Neural progenitor cell (in vitro differentiated cells): Measurements from ENCODE around the gene FNDC4. TPM values are rescaled to one million over a fixed set of nuclear protein-coding genes. Genes with fewer than 3 reads are reported as not detected.

ENCODE experiments used
- DNase-seq: peaks from one replicate; pipeline ENCODE4 v3.0.0-alpha.2; 2016; ENCODE audit warnings: low spot score
- H2AFZ ChIP-seq: fragments of 200-600 bp; sonication (generic); replicated peaks from 2 replicates; pipeline ENCODE4 v1.6.1; 2016; ENCODE audit warnings: antibody characterized with exemption
- H3F3A ChIP-seq: fragments of 200-600 bp; sonication (generic); 2 replicates; pipeline ENCODE4 v1.6.1; 2016; ENCODE audit warnings: antibody characterized with exemption, low read depth
- H3K27ac ChIP-seq: fragments of 200-600 bp; sonication (generic); 2 replicates; pipeline ENCODE4 v1.5.1; 2016; ENCODE audit warnings: mild to moderate bottlenecking
- H3K27me3 ChIP-seq: fragments of 200-600 bp; sonication (generic); 2 replicates; pipeline ENCODE4 v1.6.1; 2016; ENCODE audit warnings: mild to moderate bottlenecking, moderate library complexity
- H3K36me3 ChIP-seq: fragments of 200-600 bp; sonication (generic); 2 replicates; pipeline ENCODE4 v1.5.1; 2016
- H3K4me1 ChIP-seq: fragments of 200-600 bp; sonication (generic); 2 replicates; pipeline ENCODE4 v1.6.1; 2016; ENCODE audit warnings: mixed run types
- H3K4me2 ChIP-seq: fragments of 200-600 bp; sonication (generic); 2 replicates; pipeline ENCODE4 v1.6.1; 2016
- H3K4me3 ChIP-seq: fragments of 200-600 bp; sonication (generic); 2 replicates; pipeline ENCODE4 v1.5.1; 2016
- H3K79me2 ChIP-seq: fragments of 200-600 bp; sonication (generic); 2 replicates; pipeline ENCODE4 v1.6.1; 2016; ENCODE audit warnings: low read depth
- H3K9ac ChIP-seq: fragments of 200-600 bp; sonication (generic); 2 replicates; pipeline ENCODE4 v1.6.1; 2016
- H3K9me3 ChIP-seq: fragments of 200-600 bp; sonication (generic); 2 replicates; pipeline ENCODE4 v1.5.1; 2016; ENCODE audit warnings: low read depth
- H4K20me1 ChIP-seq: fragments of 200-600 bp; sonication (generic); 2 replicates; pipeline ENCODE4 v1.6.1; 2016; ENCODE audit warnings: low read depth
- H3K27ac Mint-ChIP-seq: 3 replicates; pipeline ENCODE4 v1.8.0; 2021; ENCODE audit warnings: mixed read lengths
- H3K27me3 Mint-ChIP-seq: 2 replicates; pipeline ENCODE4 v1.8.0; 2022; ENCODE audit warnings: low read depth, mild to moderate bottlenecking, inconsistent platforms, moderate library complexity, mixed read lengths; ENCODE audit not compliant: insufficient read depth
- H3K36me3 Mint-ChIP-seq: 3 replicates; pipeline ENCODE4 v1.8.0; 2021; ENCODE audit warnings: mixed read lengths
- H3K4me1 Mint-ChIP-seq: 3 replicates; pipeline ENCODE4 v1.8.0; 2021; ENCODE audit warnings: mixed read lengths
- H3K4me3 Mint-ChIP-seq: 3 replicates; pipeline ENCODE4 v1.8.0; 2021; ENCODE audit warnings: mild to moderate bottlenecking, moderate library complexity, mixed read lengths
- H3K9me3 Mint-ChIP-seq: 3 replicates; pipeline ENCODE4 v1.8.0; 2020; ENCODE audit warnings: mixed read lengths
- CTCF ChIP-seq: fragments of 200-600 bp; sonication (generic); IDR thresholded peaks from 2 replicates; pipeline ENCODE4 v1.5.1; 2017; ENCODE audit warnings: antibody characterized with exemption, mild to moderate bottlenecking
- EZH2 ChIP-seq: fragments of 200-600 bp; sonication (generic); IDR thresholded peaks from 2 replicates; pipeline ENCODE4 v1.6.1; 2017; ENCODE audit warnings: antibody characterized with exemption, mild to moderate bottlenecking, moderate library complexity
- EZH2phosphoT487 ChIP-seq: fragments of 200-600 bp; sonication (generic); IDR thresholded peaks from 2 replicates; pipeline ENCODE4 v1.6.1; 2017; ENCODE audit warnings: antibody characterized with exemption
- total RNA-seq: library from RNA; depleted of rRNA; stranded (reverse); fragments of >200 nt; gene quantifications from 2 replicates; pipeline ENCODE4 v1.2.3, GENCODE V29; 2015; ENCODE audit warnings: low replicate concordance

FNDC4 gene
- total RNA-seq, 1 donor from 2014 or later = 6.2 TPM

DNA sequence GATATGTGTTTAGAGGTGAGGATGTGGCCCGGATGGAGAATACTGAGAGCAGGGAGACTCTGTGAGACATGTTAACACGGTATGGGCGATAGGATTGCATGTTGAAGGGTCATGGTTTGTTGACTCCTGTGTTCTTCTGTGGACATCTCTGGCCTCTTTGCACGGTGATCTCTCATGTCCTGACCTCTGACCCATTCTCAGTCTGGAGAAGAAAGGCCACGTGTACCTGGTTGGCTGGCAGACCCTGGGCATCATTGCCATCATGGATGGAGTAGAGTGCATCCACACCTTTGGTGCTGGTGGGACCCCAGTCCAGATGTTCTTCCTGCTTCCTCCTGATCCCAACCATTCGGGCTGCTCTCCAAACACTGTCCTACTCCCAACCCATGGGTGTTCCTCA lies 11.6 kb upstream of the FNDC4 start:
- H3K9me3 Mint-ChIP-seq = no peaks in the 10 kb centered on the region
- Histone ChIP-seq H3F3A (no peaks in the 10 kb centered on the region), H3K4me1 (no peaks in the 10 kb centered on the region), H3K27ac (no peak overlapping the region), H3K4me2 (no peak overlapping the region), H4K20me1 (no peaks in the 10 kb centered on the region), H3K9me3 (no peaks in the 10 kb centered on the region), H3K27me3 (no peaks in the 10 kb centered on the region), H3K4me3 (no peak overlapping the region), H2AFZ (no peak overlapping the region), H3K79me2 (no peaks in the 10 kb centered on the region), H3K36me3 (no peaks in the 10 kb centered on the region), H3K9ac (no peak overlapping the region)
- no peak for TF ChIP-seq CTCF
- TF ChIP-seq EZH2 = no peak
- TF ChIP-seq EZH2phosphoT487 = no peak
- DNase-seq = no peak
- H3K4me3 Mint-ChIP-seq = no peak overlapping the region
- H3K4me1 Mint-ChIP-seq = peaks cover 4% of the 10 kb centered on the region
- H3K27me3 Mint-ChIP-seq = peaks cover 2% of the 10 kb centered on the region
- H3K27ac Mint-ChIP-seq = no peak overlapping the region
- H3K36me3 Mint-ChIP-seq = no peaks in the 10 kb centered on the region

GRCh38 chr2:27502142-27502541 lies 7.1 kb upstream of the FNDC4 start:
- Histone ChIP-seq H3K79me2 (no peaks in the 10 kb centered on the region), H2AFZ (no peak overlapping the region), H3K27ac (no peak overlapping the region), H3K9ac (no peak overlapping the region), H3K4me2 (no peak overlapping the region), H3K9me3 (no peaks in the 10 kb centered on the region), H4K20me1 (no peaks in the 10 kb centered on the region), H3K36me3 (no peaks in the 10 kb centered on the region), H3K4me3 (no peak overlapping the region), H3F3A (no peaks in the 10 kb centered on the region), H3K27me3 (peaks cover 19% of the 10 kb centered on the region), H3K4me1 (no peaks in the 10 kb centered on the region)
- Mint-ChIP-seq H3K27ac (no peak overlapping the region), H3K9me3 (no peaks in the 10 kb centered on the region), H3K4me3 (no peak overlapping the region), H3K4me1 (peaks cover 4% of the 10 kb centered on the region), H3K27me3 (peaks cover 14% of the 10 kb centered on the region), H3K36me3 (no peaks in the 10 kb centered on the region)
- no peak for TF ChIP-seq EZH2
- TF ChIP-seq CTCF = no peak
- DNase-seq = no peak

DNA sequence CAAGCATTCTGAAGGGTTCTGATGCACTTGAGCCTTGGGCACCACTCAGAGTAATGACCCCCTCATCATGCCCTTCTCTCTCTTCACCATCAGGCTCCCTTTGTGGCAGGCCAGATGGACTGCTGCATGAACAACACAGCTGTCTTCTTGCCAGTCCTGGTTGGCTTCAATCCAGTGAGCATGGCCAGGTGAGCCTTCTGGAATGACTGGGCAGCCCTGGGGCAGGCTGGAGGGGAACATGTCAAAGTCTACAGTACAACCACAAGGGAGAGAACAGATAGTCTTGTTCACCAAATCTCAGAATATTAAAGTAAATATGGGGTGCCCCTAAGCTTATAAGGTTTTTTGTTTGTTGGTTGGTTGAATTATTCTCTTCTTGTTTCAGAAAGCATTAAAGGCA lies 6.0 kb upstream of the FNDC4 start:
- Mint-ChIP-seq H3K27me3 (peaks cover 24% of the 10 kb centered on the region), H3K36me3 (no peaks in the 10 kb centered on the region), H3K4me1 (peaks cover 4% of the 10 kb centered on the region), H3K4me3 (no peak overlapping the region), H3K9me3 (no peaks in the 10 kb centered on the region), H3K27ac (no peak overlapping the region)
- TF ChIP-seq CTCF (no peak), EZH2 (no peak)
- Histone ChIP-seq H3K27ac (no peak overlapping the region), H3K9me3 (no peaks in the 10 kb centered on the region), H3K9ac (no peak overlapping the region), H3K4me2 (no peak overlapping the region), H4K20me1 (no peaks in the 10 kb centered on the region), H3F3A (no peaks in the 10 kb centered on the region), H3K4me1 (no peaks in the 10 kb centered on the region), H3K36me3 (no peaks in the 10 kb centered on the region), H3K27me3 (peaks cover 29% of the 10 kb centered on the region), H2AFZ (no peak overlapping the region), H3K79me2 (no peaks in the 10 kb centered on the region), H3K4me3 (no peak overlapping the region)
- no peak for DNase-seq

- H3K27ac ChIP-seq = no peak overlapping the region
- no peak overlapping the region for H3K4me3 Mint-ChIP-seq
- no peaks in the 10 kb centered on the region for H3K4me1 ChIP-seq
- no peaks in the 10 kb centered on the region for H4K20me1 ChIP-seq
- no peak overlapping the region for H3K4me3 ChIP-seq
- no peaks in the 10 kb centered on the region for H3K9me3 Mint-ChIP-seq
- peaks cover 31% of the 10 kb centered on the region for H3K27me3 Mint-ChIP-seq
- DNase-seq = no peak
- no peaks in the 10 kb centered on the region for H3K36me3 Mint-ChIP-seq
- H3K9ac ChIP-seq = no peak overlapping the region
- TF ChIP-seq CTCF (no peak), EZH2phosphoT487 (no peak), EZH2 (no peak)
- peaks cover 48% of the 10 kb centered on the region for H3K27me3 ChIP-seq
- H3F3A ChIP-seq = peaks cover 7% of the 10 kb centered on the region
- H3K79me2 ChIP-seq = no peaks in the 10 kb centered on the region
- no peak overlapping the region for H3K4me2 ChIP-seq
- H3K27ac Mint-ChIP-seq = no peak overlapping the region
- H3K4me1 Mint-ChIP-seq = peaks cover 8% of the 10 kb centered on the region
- H3K36me3 ChIP-seq = no peaks in the 10 kb centered on the region
- H2AFZ ChIP-seq = no peak overlapping the region
- no peaks in the 10 kb centered on the region for H3K9me3 ChIP-seq
These were observed 4.0 kb upstream of the FNDC4 start for GRCh38 chr2:27498975-27499374.
